ENCODE measurements around the gene ZDHHC8.

The ZDHHC8 gene

GRCh38 chr22:20096574-20097420 is 34.8 kb upstream of the ZDHHC8 start:
- no peak for DNase-seq (ENCODE audit: low read depth in 1 of 2, low spot score in 1 of 2)

- no peak for DNase-seq (ENCODE audit: low read depth in 1 of 2, low spot score in 1 of 2)
Measured at GRCh38 chr22:20099099-20099711, 32.4 kb upstream of the ZDHHC8 start.

- DNase-seq (ENCODE audit: low read depth in 1 of 2, low spot score in 1 of 2), result no peak
Measured at GRCh38 chr22:20101638-20102037, 30.0 kb upstream of the ZDHHC8 start.

- DNase-seq (ENCODE audit: low read depth in 1 of 2, low spot score in 1 of 2), result no peak
Measured at GRCh38 chr22:20102203-20102780, 29.3 kb upstream of the ZDHHC8 start.

GRCh38 chr22:20105456-20106204 is 26.0 kb upstream of the ZDHHC8 start:
- no peak for DNase-seq (ENCODE audit: low read depth in 1 of 2, low spot score in 1 of 2)

GRCh38 chr22:20106205-20106848 is 25.3 kb upstream of the ZDHHC8 start:
- DNase-seq (ENCODE audit: low read depth in 1 of 2, low spot score in 1 of 2), result no peak

- DNase-seq (ENCODE audit: low read depth in 1 of 2, low spot score in 1 of 2), result no peak
Measured at GRCh38 chr22:20106849-20107237, 24.8 kb upstream of the ZDHHC8 start.

GRCh38 chr22:20107471-20107901 is 24.1 kb upstream of the ZDHHC8 start:
- no peak for DNase-seq (ENCODE audit: low read depth in 1 of 2, low spot score in 1 of 2)

- no peak for DNase-seq (ENCODE audit: low read depth in 1 of 2, low spot score in 1 of 2)
Measured at GRCh38 chr22:20107951-20108756, 23.4 kb upstream of the ZDHHC8 start.

GRCh38 chr22:20108757-20109230 is 22.8 kb upstream of the ZDHHC8 start:
- DNase-seq (ENCODE audit: low read depth in 1 of 2, low spot score in 1 of 2), result no peak

- no peak for DNase-seq (ENCODE audit: low read depth in 1 of 2, low spot score in 1 of 2)
Measured at GRCh38 chr22:20109411-20110358, 21.9 kb upstream of the ZDHHC8 start.

- DNase-seq (ENCODE audit: low read depth in 1 of 2, low spot score in 1 of 2), result no peak
Measured at GRCh38 chr22:20110359-20110985, 21.1 kb upstream of the ZDHHC8 start.

GRCh38 chr22:20111045-20111688 is 20.4 kb upstream of the ZDHHC8 start:
- no peak for DNase-seq (ENCODE audit: low read depth in 1 of 2, low spot score in 1 of 2)

- no peak for DNase-seq (ENCODE audit: low read depth in 1 of 2, low spot score in 1 of 2)
Measured at GRCh38 chr22:20111689-20112622, 19.6 kb upstream of the ZDHHC8 start.

- DNase-seq (ENCODE audit: low read depth in 1 of 2, low spot score in 1 of 2), result no peak
Measured at GRCh38 chr22:20112623-20113511, 18.7 kb upstream of the ZDHHC8 start.

Measured in activated T-helper 1 cell treated with anti-CD3 and anti-CD28 coated beads, Interleukin-2, amount 50 U/mL, for 16 hours (primary cell).